ENCODE results near the gene PKN2. TPM values are rescaled to one million over a fixed set of nuclear protein-coding genes. Genes with fewer than 3 reads are reported as not detected.

The PKN2 gene
- total RNA-seq, 1 donor from 2014 or later: 23.9 TPM

GRCh38 chr1:88730995-88731394 is 46.9 kb downstream of the PKN2 start:
- TF ChIP-seq, protein P1, sequence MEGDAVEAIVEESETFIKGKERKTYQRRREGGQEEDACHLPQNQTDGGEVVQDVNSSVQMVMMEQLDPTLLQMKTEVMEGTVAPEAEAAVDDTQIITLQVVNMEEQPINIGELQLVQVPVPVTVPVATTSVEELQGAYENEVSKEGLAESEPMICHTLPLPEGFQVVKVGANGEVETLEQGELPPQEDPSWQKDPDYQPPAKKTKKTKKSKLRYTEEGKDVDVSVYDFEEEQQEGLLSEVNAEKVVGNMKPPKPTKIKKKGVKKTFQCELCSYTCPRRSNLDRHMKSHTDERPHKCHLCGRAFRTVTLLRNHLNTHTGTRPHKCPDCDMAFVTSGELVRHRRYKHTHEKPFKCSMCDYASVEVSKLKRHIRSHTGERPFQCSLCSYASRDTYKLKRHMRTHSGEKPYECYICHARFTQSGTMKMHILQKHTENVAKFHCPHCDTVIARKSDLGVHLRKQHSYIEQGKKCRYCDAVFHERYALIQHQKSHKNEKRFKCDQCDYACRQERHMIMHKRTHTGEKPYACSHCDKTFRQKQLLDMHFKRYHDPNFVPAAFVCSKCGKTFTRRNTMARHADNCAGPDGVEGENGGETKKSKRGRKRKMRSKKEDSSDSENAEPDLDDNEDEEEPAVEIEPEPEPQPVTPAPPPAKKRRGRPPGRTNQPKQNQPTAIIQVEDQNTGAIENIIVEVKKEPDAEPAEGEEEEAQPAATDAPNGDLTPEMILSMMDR (conservative IDR thresholded peaks at IDR 0.05; ENCODE audit: low read depth, low read length): no peak

DNA sequence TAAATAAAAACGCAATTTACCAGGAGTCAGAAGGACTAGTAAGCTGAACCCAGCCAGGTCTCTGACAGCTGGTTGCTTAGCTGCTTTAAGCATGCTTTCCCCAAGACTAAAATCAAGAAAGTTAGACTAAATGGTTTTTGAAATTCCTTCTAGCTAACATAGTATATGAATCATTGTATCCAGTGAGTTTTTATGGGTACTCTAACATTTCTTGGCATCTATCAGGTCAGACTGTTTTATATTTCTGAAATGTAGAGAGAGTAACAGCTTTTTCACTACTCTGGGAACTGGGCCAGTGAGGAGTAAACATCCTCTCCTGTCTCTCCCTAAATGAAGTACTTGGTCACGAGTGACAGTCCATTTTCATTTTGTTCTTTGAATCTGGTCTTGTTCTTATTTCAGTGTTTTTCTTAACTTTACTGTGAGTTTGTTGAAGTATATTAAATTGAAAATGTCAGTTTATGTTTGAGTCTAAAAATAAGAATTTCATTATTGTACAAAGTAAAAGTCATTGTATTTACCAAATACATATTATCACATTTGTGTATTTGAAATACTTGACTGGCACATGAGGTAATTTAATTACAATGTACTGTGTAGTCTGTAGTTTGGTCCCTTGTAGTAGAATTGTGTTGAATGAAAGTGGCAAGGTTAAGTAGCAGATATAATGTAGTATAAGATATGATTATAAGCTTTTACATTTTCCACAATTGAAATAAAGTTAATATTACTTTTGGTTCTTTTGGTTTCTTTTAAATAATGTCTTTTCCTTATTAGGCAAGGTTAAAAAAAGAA is 47.6 kb downstream of the PKN2 start:
- TF ChIP-seq, protein P1 (conservative IDR thresholded peaks at IDR 0.05; ENCODE audit: low read depth, low read length): no peak

More at GRCh38 chr1:88730995-88731394, 46.9 kb downstream of the PKN2 start:
- H3K4me3 ChIP-seq (ENCODE audit: low read depth, low read length): no peak overlapping the region
- no peak for DNase-seq (ENCODE audit: low read depth)

GRCh38 chr1:88735382-88735781 is 51.3 kb downstream of the PKN2 start:
- DNase-seq (ENCODE audit: low read depth): no peak
- TF ChIP-seq, protein P1 (conservative IDR thresholded peaks at IDR 0.05; ENCODE audit: low read depth, low read length): no peak
- no peak overlapping the region for H3K4me3 ChIP-seq (ENCODE audit: low read depth, low read length)

More for the DNA sequence above, 47.6 kb downstream of the PKN2 start:
- H3K4me3 ChIP-seq (ENCODE audit: low read depth, low read length): no peak overlapping the region
- DNase-seq (ENCODE audit: low read depth): peak; percentile 29

- TF ChIP-seq, protein P1 (conservative IDR thresholded peaks at IDR 0.05; ENCODE audit: low read depth, low read length): no peak
- H3K4me3 ChIP-seq (ENCODE audit: low read depth, low read length): no peak overlapping the region
- no peak for DNase-seq (ENCODE audit: low read depth)
Observed at GRCh38 chr1:88735909-88736308, 51.8 kb downstream of the PKN2 start.

- TF ChIP-seq, protein P1 (conservative IDR thresholded peaks at IDR 0.05; ENCODE audit: low read depth, low read length): peak; percentile 81
- DNase-seq (ENCODE audit: low read depth): no peak
- no peak overlapping the region for H3K4me3 ChIP-seq (ENCODE audit: low read depth, low read length)
Observed at GRCh38 chr1:88736633-88737248, 52.7 kb downstream of the PKN2 start.

- DNase-seq (ENCODE audit: low read depth): no peak
Observed at GRCh38 chr1:88737338-88737927, 53.4 kb downstream of the PKN2 start.

More at GRCh38 chr1:88737338-88737927, 53.4 kb downstream of the PKN2 start:
- H3K4me3 ChIP-seq (ENCODE audit: low read depth, low read length): no peak overlapping the region
- TF ChIP-seq, protein P1 (conservative IDR thresholded peaks at IDR 0.05; ENCODE audit: low read depth, low read length): no peak

Data from epithelial cell of proximal tubule (primary cell).